Activated CD4-positive, alpha-beta T cell treated with anti-CD3 and anti-CD28 coated beads, Interleukin-2, amount 50 U/mL, for 1 hour (primary cell): ENCODE data around the gene BTG2.
"Not testable (repeated sequence)": the region's sequence is repeated elsewhere in the genome, so short reads cannot be mapped to it uniquely, and the experiment has no call there.

Source experiments
- DNase-seq: peaks from one replicate; pipeline ENCODE4 v3.0.0-alpha.2; 2020

Gene BTG2

GRCh38 chr1:203296460-203297073 lies 8.8 kb upstream of the BTG2 start:
- DNase-seq, result no peak

DNA sequence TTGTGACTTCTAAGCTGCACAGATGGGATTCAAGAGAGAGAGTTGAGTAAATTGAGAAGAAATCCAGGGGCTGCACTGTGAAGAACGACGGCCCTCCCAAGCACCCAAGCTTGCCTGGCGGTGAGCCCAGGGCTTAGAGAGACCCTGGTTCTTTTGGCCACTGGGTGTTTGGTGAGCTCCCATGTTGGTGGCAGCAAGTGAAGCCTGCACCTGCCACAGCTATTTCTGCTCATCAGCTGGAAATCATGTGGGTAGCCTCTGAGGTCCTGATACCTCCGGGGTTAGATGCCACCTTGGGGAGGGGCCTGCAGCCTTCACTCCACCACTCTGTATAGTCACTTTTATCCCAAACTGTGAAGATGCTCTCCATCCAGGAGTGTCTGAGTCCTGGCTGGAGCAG lies 6.2 kb upstream of the BTG2 start:
- DNase-seq, result no peak

DNA sequence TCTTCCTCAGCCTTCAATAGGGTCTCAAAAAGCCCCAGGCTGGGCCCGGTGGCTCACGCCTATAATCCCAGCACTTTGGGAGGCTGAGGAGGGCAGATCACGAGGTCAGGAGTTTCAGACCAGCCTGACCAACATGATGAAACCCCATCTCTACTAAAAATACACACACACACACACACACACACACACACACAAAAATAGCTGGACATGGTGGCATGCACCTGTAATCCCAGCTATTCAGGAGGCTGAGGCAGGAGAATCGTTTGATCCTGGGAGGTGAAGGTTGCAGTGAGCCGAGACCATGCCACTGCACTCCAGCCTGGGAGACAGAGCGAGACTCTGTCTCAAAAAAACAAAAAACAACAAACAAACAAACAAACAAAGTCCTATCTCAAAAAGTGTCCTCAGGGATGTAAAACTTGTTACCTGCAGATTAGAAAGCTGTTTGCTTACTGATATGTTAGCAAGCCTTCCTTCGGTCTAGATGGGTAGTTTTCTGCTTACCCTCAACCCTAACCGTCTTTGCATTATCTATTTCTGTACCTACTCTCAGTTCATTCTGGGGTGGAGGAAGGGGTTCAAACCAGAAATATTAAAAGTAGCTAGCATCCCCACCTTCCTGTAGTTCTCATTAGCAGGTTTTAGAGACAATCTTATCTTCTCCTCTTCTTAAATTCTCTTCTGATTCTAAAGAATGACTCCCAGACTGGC lies 5.4 kb upstream of the BTG2 start:
- not testable (repeated sequence) for DNase-seq

DNA sequence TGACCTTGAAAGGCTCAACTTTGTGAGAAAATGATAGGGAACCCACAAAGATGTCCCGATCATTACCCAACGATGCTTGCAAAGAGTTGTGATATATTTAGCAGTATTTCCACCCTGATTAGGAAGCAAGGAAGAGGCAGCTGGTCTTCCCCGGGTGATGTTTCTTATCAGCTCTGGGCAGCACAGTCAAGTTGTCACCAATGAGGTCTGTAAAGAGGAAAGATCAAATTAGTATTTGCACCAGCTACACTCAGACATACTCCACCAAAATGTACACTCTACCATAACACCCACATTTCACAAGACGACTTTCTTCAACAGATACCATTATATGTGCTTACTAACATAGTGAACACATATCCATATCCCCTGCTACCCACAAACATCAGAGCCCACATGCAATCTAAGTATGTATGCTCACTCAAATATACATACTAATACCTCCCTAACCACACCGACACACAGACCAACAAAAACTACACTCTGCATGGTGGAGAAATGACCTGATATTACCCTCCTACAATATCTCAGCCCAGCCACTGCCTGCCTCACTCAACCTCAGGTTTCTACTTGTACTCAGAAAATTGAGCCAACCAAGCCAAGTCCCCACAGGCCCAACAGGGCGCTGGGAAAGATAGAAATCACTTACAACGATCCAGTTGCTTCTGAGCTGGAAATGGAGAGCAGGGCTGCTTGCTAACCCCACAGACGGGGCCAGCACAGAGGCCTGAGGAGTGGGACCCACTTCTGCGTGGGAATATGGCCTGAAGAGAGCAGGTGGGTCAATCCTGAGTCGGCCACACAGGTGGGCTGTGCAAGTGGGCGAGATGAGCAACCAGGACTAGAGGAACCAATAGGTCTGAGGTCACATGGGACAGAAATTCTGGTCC lies 4.6 kb upstream of the BTG2 start:
- DNase-seq, result no peak

DNA sequence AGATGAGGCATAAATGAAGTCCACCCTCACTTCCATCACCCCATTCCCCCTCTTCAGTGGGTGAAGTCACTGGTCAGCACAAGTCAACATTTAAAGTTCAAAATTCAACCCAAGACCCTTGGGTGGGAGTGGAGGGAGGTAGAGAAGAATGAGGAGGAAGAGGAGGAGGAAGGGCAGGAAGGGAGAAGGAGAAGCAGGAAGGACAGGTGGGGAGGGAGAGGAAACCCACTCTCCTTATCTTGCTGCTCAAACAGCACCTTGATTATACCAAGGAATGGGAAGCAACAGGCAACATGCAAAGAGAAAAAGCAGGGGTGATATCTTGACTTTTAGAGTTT lies 4.0 kb upstream of the BTG2 start:
- DNase-seq, result no peak

GRCh38 chr1:203302456-203302855 lies 2.9 kb upstream of the BTG2 start:
- no peak for DNase-seq

- DNase-seq, result no peak
These were observed 2.4 kb upstream of the BTG2 start for GRCh38 chr1:203302894-203303293.

- no peak for DNase-seq
These were observed 864 bp upstream of the BTG2 start for GRCh38 chr1:203304391-203304918.

DNA sequence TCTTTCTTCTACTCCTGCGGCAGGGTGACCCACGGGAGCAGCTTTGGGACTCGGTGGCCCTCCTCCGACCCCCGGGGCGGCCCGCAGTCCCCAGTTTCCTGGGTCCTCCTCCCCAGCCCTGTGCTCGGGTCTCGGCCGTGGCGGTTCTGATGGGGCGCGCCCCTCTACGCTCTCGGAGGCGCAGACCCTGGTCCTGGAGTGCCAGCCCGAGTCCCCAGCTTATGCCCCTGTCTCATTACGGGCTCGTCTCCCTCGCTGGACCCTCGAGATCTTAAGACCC lies 430 bp downstream of the BTG2 start:
- no peak for DNase-seq

GRCh38 chr1:203306089-203306964 lies 1.0 kb downstream of the BTG2 start:
- DNase-seq, result peak; percentile 44

- DNase-seq, result peak; percentile 46
These were observed 1.7 kb downstream of the BTG2 start for GRCh38 chr1:203306965-203307541.

DNA sequence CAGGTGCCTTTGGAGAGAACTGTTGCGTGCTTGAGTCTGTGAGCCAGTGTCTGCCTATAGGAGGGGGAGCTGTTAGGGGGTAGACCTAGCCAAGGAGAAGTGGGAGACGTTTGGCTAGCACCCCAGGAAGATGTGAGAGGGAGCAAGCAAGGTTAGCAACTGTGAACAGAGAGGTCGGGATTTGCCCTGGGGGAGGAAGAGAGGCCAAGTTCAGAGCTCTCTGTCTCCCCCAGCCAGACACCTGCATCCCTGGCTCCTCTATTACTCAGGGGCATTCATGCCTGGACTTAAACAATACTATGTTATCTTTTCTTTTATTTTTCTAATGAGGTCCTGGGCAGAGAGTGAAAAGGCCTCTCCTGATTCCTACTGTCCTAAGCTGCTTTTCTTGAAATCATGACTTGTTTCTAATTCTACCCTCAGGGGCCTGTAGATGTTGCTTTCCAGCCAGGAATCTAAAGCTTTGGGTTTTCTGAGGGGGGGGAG lies 2.4 kb downstream of the BTG2 start:
- DNase-seq, result no peak

- no peak for DNase-seq
These were observed 3.1 kb downstream of the BTG2 start for GRCh38 chr1:203308328-203308922.

GRCh38 chr1:203308923-203309331 lies 3.6 kb downstream of the BTG2 start:
- peak; percentile 29 for DNase-seq

- no peak for DNase-seq
These were observed 6.3 kb downstream of the BTG2 start for GRCh38 chr1:203311368-203312301.

DNA sequence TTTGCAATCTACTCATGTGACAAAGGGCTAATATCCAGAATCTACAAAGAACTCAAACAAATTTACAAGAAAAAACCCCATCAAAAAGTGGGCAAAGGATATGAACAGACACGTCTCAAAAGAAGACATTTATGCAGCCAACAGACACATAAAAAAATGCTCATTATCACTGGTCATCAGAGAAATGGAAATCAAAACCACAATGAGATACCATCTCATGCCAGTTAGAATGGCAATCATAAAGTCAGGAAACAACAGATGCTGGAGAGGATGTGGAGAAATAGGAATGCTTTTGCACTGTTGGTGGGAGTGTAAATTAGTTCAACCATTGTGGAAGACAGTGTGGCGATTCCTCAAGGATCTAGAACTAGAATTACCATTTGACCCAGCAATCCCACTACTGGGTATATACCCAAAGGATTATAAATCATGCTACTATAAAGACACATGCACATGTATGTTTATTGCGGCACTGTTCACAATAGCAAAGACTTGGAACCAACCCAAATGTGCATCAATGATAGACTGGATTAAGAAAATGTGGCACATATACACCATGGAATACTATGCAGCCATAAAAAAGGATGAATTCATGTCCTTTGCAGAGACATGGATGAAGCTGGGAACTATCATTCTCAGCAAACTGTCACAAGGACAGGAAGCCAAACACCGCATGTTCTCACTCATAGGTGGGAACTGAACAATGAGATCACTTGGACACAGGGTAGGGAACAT lies 8.9 kb downstream of the BTG2 start:
- not testable (repeated sequence) for DNase-seq

- DNase-seq, result no peak
These were observed 11.3 kb downstream of the BTG2 start for GRCh38 chr1:203316626-203317093.

DNA sequence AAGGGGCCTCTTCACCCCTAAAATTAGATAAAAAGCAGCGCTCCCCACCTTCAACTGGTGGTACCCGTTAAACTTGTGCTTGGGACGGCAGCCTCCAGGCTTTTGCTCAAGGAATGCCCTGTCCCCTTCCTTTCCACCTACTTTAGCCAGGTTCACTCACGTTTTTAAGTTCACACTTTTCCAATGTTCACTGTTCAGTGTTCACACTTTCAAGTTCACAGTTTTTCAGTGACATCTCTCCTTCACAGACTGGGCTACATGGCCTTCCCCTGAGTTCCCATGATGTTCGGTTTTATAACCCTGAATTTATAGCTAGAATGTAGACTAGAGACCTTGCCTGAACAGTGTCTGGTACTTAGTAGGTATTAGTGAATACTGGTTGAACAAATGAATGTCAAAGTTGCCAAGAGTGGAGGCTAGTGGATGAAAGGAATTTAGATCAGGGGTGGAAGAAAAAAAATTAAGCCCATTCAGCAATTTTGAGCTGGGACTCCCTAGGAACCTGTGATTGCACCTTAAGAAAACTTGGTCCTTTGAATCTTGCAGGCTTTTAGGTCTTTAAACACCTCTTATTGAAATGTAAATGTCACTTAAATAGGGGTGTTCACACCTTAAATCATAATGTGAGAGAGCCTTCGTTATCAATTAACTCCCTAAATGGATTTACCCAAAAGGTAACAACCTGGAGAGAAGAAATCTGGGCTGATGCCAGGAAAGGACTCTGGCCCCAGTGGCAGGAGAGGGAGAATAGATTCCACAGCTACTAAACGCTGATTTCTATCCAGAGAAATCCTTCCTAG lies 12.3 kb downstream of the BTG2 start:
- DNase-seq, result no peak

- no peak for DNase-seq
These were observed 12.9 kb downstream of the BTG2 start for GRCh38 chr1:203318229-203318517.
